GM12892 (cell line): ENCODE data around the gene RIOK3.
"Not testable (repeated sequence)": the region's sequence is repeated elsewhere in the genome, so short reads cannot be mapped to it uniquely, and the experiment has no call there.

Experiments
- POLR2A ChIP-seq: IDR thresholded peaks from 2 replicates; pipeline ENCODE4 v1.6.1; 2011; ENCODE audit warnings: low read depth, low read length, control low read depth
- POLR2AphosphoS5 ChIP-seq: IDR thresholded peaks from 2 replicates; pipeline ENCODE4 v1.6.1; 2011; ENCODE audit warnings: low read depth, low read length, control low read depth

- not testable (repeated sequence) for TF ChIP-seq POLR2A, POLR2AphosphoS5
Measured at GRCh38 chr18:23429538-23429937, 23.5 kb upstream of the RIOK3 start.
